ENCODE results near the gene MADCAM1.
"Not testable (repeated sequence)": the region's sequence is repeated elsewhere in the genome, so short reads cannot be mapped to it uniquely, and the experiment has no call there.

The MADCAM1 gene

DNA sequence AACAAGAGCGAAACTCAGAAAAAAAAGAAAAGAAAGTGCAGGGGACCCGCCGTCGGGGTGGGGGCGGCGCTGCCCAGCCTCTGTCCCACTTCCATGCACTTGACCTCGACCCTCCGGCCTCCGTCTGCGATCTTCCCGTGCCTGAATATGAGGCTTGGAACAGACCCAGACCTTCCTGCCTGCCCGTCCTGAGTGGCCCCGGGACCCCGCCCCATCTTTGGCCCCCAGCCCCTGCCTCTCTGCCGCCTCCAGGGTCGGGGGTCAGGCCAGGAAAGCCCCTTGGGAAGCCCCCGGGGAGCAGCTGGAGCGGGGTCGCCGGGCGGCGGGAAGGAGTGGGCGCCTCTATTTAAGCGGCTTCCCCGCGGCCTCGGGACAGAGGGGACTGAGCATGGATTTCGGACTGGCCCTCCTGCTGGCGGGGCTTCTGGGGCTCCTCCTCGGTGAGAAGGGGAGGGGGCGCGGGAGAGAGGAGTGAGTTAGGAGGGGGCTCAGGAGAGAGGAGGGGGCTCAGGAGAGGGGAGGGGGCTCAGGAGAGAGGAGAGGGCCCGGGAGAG is at the start of gene MADCAM1:
TSS of gene MADCAM1 (plus strand) at position 375 of the 554 bp plus-strand sequence. CDS start at position 389, 14 bp downstream.
- DNase-seq (ENCODE audit: low read depth), result no peak

DNA sequence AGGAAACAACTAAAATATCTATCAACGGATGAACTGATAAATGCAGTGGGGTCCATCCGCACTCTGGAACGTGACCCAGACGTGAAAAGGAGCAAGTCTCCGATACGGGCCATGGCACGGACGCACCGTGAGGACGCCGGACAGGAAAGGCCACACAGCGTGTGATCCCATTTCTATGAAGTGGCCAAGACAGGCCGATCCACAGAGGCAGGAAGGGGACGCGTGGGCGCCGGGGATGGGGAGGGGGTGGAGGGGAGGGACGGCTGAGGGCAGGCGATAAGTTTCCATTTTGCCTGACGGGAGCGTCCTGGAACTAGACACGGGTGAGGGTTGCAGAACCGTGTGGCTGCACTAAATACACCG is 49.2 kb upstream of the MADCAM1 start:
- DNase-seq (ENCODE audit: low read depth), result no peak

DNA sequence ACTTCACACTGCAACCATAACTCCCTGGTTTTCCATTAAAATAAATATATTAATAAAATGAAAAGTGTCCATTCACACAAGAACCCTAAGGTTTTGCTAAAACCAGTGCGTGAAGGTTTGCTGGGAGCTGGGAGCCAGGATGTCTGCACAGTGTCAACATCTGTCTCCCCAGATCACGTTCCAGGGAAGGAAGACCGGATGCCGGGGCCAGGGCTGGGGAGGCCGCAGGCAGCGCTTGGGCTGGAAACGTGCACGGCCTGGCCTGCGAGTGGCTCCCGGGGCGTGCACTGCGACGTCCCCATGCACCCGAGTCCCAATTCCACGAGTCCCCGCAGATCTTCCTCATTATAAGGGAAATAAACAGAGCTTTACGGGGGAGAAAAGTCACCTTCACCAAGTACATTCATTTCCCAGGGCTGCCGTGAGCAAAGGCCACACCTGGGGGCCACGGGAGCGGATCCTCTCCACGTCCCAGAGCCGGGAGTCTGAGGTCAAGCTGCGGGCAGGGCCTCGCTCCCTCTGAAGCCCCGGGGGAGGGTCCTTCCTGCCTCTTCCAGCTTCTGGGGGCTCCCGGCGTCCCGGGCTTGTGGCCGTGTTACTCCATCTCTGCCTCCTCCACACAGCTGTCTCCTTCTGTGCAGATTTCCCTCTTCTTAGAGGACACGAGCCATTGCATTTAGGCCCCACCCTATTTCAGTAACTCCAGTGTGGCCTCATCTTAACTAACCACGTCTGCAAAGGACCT is 48.3 kb upstream of the MADCAM1 start:
- no peak for DNase-seq (ENCODE audit: low read depth)

DNA sequence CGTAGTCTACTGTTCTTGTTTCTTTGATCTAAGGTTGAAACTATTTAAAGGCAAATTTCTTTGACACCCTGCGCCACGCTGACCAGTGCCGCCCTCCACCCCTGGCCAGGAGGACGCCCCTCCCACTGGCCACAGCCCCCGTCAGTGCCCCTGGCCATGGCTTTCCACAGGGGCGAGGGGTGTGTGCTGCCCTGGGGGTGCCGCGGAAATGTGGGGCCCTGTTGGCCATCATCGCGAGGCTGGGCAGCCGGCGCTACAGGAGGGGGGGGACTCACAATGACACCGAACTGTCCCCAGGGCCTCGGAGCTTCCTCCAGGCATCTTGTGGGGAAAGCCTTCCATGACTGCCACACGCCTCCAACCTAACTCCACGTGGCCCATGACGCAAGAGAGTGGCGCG is 46.4 kb upstream of the MADCAM1 start:
- DNase-seq (ENCODE audit: low read depth), result no peak

DNA sequence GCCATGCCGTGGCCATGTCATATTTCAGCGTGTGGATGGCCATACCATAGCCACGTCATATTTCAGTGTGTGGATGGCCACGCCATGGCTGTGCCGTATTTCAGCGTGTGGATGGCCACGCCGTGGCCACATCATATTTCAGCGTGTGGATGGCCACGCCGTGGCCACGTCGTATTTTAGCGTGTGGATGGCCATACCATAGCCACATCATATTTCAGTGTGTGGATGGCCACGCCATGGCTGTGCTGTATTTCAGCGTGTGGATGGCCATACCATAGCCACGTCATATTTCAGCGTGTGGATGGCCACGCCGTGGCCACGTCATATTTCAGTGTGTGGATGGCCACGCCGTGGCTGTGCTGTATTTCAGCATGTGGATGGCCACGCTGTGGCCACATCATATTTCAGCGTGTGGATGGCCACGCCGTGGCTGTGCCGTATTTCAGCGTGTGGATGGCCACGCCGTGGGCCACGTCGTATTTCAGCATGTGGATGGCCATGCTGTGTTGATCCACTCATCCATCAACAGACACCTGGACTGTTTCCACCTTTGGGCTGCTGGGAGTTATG is 45.3 kb upstream of the MADCAM1 start:
- not testable (repeated sequence) for DNase-seq (ENCODE audit: low read depth)

DNA sequence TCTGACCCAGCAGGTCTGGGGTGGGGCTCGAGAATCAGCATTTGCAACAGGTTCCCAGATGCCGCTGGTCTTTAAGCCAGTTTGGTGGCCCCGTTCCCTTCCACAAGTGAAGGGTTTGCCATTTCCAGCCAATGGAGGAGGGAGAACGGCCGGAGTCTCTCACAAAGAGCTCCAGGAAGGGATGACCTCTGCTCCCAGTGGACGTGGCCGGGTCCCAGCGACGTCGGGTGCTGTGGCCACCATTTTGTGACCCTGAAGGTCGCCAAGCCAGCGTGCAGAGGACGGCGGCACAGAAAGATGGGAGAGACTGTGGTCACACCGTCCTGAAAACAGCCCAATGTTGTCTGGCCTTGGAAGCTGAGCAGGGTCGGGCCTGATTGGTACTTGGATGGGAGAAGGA is 43.5 kb upstream of the MADCAM1 start:
- no peak for DNase-seq (ENCODE audit: low read depth)

DNA sequence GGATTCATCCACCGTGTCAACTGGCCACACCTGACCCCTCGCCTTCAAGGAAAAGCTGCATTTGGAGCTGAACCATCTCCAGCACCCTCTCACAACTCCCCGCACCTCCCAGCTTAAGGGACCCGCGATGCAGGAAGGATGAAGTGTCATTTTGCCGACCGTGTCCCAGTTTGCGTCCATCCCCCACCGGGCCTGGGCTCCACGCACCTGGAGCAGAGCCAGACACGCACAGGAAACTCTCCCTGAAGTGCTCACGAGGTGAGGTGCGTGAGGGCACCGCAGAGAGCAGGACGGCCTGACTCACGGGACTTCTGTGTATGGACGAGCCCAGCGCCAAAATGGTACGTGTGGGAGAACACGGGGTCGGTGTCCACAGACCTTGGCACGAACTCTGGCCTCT is 42.7 kb upstream of the MADCAM1 start:
- no peak for DNase-seq (ENCODE audit: low read depth)

DNA sequence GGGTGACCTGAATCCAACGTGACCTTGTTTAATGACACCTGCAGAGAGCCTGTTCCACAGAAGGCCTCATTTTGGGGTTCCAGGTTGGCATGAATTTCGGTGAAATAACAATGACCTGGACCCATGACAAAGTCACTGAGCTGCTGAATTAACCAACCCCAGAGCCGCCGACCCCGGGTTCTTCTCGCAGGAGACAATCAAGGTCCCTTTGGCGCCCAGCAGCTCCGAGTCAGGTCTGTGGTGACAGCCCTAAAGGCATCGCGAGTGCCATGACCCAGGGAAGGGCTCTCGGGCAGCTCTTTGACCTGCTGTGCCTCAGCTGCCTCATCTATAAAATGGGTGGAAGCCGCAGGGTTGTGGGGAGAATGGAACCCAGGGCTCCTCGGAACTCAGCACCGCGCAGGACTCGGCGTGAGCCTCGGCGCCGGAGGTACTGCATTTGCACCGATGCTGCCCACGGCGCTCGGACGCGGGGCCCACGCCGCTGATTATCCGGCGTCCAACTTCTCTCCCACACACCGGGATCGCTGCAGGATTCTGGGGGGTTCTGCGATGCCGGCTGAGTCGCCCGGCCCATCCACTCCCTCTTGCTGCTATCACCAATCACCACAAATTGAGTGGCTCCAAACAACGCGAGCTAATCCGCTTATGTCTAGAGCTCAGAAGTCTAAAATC is 41.1 kb upstream of the MADCAM1 start:
- DNase-seq (ENCODE audit: low read depth), result no peak

DNA sequence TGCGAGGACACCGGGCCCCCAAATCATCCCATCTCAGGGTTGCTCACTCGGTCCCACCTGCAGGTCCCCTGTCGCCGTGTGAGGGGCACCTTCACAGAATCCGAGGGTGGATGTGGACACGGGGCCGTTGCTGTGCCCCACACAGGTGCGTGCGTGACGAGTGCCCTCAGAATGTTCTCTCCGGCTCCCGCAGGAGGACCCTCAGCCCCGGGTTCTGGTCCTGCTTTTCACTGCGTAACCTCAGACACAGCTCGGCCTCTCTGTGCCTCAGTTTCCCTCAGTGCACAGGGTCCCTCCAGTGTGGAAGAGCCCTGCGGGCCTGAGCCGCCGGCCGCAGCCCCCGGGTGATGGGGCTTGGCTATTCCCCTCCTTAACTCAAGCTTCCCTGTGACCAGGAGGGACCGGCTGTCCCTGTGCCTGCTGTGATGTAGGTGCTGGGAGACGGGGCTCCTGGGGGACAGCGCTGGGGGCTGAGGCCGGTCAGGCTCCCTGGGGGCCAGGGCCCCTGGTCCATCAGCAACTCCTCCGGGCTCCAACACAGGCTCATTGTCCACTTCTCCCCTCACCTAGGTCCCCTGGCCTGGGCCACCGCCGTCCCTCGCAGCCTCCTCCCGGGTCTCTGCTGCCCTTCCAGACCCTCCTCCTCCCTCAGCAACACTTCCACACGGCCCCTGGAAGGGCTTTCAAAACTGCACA is 40.3 kb upstream of the MADCAM1 start:
- DNase-seq (ENCODE audit: low read depth), result no peak

DNA sequence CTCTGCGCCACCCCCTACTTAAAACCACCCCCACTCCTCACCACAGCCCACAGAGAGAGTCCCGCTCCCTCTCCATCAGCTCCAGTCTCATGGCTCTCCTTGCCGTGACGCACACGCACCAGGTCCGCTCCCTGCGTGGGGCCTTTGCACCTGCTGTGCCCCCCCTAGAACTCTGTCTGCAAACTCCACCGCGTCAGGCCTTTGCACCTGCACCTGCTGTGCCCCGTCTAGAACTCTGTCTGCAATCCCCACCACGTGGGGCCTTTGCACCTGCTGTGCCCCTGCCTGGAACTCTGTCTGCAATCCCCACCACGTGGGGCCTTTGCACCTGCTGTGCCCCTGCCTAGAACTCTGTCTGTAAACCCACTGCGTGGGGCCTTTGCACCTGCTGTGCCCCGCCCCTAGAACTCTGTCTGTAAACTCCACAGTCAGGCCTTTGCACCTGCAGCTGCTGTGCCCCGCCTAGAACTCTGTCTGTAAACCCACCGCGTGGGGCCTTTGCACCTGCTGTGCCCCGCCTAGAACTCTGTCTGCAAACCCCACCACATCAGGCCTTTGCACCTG is 39.7 kb upstream of the MADCAM1 start:
- no peak for DNase-seq (ENCODE audit: low read depth)

DNA sequence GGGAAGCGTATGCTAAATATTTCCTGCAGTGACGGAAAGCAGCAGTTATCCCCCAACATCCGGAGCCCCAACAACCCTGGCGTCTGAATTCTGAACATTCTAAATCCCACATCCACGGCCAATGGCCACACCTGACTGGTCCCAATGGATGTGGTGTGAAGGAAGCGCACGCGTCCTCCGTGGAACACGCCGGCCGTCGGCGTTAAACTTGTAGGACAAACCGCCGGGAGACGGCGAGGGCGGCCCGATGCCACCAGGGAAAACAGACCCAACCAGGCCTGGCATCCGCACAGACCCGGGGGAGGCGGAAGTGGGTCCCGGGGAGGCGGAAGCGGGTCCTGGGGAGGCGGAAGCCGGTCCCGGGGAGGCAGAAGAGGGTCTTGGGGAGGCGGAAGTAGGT is 38.6 kb upstream of the MADCAM1 start:
- DNase-seq (ENCODE audit: low read depth), result no peak

DNA sequence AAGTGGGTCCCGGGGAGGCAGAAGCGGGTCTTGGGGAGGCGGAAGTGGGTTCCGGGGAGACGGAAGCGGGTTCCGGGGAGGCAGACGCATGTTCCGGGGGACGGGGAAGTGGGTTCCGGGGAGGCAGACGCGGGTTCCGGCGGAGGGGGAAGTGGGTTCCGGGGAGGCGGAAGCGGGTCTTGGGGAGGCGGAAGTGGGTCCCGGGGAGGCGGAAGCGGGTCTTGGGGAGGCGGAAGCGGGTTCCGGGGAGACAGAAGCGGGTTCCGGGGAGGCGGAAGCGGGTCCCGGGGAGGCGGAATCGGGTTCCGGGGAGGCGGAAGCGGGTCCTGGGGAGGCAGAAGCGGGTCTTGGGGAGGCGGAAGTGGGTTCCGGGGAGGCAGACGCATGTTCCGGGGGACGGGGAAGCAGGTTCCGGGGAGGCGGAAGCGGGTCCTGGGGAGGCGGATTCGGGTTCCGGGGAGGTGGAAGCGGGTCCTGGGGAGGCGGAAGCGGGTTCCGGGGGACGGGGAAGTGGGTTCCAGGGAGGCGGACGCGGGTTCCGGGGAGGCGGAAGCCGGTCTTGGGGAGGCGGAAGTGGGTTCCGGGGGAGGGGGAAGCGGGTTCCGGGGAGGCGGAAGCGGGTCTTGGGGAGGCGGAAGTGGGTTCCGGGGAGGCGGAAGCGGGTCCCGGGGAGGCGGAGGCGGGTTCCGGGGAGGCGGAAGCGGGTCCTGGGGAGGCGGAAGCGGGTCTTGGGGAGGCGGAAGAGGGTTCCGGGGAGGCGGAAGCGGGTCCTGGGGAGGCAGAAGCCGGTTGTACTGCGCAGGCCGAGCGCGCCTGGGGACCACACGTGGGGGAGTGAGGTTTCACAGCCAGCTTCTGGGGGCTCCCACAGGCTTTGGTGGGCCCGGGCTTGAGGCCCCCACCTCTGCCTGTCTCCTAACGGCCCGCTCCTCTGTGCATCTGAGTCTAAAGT is 37.9 kb upstream of the MADCAM1 start:
- DNase-seq (ENCODE audit: low read depth), result no peak

DNA sequence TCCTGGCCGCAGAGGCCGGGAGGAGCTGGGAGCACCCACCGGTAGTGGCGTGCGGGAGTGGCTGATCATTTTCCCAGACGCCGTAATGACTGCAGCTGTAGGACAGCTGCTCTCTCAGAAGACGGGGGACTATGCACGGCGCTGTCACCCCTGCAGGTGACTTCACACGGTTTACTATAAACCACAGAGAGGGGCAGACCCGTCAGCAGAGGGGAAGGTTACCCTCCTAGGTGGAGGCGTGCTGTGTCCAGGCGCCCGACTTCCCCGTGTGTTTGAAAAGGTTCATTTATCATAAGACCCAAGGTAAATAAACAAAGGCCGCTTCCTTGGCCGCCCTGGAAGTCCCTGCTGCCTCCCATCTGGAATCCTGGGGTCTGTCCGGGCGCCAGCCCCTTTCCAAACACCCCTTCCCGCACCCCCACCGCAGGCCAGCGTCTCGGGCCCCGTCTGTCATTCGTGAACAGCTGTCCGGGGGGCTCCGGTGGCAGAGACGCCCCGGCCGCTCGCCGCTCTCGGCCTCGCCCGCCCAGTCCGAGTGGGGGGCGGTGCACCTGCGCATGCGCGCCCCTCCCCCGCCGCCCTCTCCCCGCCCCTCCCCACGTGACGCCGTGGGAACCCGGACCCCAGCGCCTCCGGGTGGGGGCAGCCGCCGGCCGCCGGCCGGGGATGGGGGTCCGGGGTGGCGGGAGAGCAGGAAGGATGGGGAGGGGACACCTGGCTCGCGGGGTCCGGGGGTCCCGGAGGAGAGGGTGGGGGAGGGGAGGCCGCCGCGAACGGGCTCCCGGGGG is 36.4 kb upstream of the MADCAM1 start:
- no peak for DNase-seq (ENCODE audit: low read depth)

DNA sequence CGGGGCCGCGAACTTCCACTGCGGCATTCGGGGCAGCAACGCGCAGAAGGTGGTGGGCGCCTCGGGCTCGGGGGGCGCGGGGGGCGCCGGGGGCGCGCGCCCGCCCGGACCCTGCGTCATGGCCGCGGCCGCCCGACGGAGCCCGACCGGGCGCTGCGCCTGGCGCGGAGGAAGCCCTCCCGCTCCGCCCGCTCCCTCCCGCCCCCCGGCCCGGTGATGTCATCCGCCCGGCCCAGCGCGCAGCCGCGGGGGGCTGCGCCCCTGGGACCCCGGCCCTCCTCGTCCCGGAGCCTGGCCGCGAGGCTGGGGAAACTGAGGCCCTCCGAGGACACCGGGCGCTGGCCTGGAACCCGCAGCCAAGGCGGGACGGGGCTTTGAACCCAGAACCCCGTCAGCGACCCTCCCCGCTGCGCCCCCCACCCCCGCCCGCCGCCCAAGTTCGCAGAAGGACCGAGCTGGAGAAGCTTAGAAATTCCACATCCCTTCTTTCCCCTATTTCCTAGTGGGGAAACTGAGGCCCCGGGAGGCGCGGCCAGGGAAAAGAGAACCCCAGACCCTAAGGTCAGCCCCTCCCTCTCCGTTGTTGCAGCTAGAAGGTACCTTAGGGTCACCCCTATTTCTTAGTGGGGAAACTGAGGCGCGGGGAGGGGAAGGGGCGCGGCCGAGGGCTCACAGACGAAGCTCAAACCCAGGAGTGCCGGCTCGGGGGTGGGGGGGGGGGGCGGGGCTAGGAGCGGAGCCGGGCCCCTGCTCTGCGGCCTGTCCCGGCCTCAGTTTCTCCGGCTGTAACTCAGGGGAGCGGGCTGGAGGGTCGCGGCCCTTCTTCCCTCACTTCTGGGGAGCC is 35.2 kb upstream of the MADCAM1 start, which contains the start of gene SHC2:
TSS of gene SHC2 (minus strand) at position 157 of the 844 bp plus-strand sequence. CDS start at position 120, 37 bp downstream.
- DNase-seq (ENCODE audit: low read depth), result no peak

DNA sequence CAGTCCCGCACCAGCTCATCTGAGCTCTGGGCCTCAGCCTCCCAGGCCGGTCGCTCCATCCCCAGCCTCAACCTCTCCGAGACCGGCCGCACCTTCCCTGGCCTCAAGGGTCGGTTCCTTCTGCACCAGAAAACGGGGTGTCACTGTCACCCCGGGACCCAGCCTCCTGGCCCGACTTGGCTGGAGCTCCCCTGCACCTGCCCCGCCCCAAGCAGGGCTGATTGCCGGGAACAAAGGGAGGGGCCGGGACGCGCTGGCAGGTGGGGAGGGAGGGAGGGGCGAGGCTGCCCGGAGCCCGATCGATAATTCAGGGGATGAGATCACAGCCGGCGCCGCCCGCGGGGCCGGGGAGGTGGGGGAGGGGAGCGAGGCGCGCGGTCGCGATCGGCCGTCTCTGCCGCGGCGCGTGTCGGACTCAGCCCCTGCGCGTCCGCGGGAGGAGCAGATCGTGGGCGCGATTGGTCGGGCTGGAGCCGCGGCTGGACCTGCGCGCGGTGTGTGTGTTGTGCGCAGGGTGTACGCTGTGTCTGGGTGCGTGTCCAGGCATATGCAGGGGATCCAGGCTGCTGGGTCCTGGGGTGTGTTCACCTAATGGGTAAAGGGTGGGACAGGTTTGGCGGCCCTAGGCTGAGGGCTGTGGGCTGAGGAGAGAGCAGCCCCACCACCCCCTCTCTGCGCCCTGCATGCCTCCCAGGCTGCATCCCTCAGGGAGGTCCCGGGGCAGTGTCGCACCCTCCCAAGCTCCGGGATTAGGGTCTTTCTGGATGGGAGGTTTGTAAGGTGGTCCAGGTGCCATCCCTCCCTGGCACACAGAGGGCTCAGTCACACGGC is 34.4 kb upstream of the MADCAM1 start:
- no peak for DNase-seq (ENCODE audit: low read depth)

DNA sequence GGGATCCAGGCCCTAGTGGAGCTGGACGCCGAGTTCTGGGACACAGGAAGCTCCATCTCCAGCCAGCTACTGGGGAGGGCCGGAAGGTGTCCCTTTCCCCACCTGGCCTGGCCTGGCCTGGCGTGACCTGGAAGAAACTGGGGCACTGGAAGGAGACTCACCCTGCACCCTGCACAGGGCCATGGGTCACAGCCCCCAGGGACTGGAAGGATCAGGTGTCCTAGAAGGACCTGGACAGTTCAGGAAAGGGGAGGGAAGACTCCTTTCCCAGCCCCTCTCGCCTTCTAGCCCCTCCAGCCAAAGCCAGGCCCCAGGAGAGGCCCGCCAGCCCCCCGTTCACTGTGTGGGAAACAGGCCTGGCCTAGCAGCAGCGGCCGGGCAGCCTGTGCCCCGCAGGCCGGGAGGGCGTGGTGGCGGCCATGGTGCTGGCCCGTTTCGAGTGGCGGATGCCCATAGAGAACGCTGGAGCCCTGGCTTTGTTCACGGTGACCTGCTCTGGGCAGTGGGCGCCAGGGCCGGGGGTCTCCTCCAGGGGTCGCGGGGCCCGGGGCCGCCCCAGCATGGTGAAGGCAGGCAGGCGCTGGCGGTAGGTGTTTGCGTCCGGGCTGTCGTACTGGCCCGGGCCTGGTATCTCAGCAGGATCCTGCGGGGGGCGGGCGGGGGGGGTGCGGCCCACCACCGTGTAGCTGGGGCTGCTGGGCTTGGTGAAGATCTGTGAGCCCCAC is 32.6 kb upstream of the MADCAM1 start:
- DNase-seq (ENCODE audit: low read depth), result no peak

DNA sequence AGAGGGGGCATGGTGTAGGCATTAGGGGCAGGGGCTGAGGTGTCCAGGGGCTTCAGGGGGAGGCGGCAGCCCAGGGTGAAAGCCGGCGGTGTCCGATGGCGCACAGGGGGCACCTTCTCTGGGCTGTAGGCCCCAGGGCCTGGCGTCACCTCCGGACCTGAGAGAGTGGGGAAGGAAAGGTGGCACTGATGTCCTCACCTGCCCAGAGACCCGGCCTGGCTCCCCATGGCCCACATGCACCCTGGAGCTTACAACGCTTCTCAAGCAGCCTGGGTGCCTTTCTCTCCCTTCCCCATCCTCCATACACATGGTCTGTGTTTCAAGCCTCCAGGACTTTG is 32.1 kb upstream of the MADCAM1 start:
- no peak for DNase-seq (ENCODE audit: low read depth)

Measured in activated T-cell treated with anti-CD3 and anti-CD28 coated beads for 1 hour (primary cell).